ENCODE measurements around the gene RAB43.
A peak's percentile ranks its signal among the peaks of the same experiment; 100 is the strongest.

The RAB43 gene

GRCh38 chr3:129120254-129121004 lies 1.2 kb downstream of the RAB43 start:
- H3K4me3 ChIP-seq (ENCODE audit: low read length) = peak overlapping the region; percentile 87
- peak; percentile 50 for TF ChIP-seq CTCF (conservative IDR thresholded peaks at IDR 0.05; ENCODE audit: low read length)
- DNase-seq (ENCODE audit: low read depth) = peak; percentile 89

DNA sequence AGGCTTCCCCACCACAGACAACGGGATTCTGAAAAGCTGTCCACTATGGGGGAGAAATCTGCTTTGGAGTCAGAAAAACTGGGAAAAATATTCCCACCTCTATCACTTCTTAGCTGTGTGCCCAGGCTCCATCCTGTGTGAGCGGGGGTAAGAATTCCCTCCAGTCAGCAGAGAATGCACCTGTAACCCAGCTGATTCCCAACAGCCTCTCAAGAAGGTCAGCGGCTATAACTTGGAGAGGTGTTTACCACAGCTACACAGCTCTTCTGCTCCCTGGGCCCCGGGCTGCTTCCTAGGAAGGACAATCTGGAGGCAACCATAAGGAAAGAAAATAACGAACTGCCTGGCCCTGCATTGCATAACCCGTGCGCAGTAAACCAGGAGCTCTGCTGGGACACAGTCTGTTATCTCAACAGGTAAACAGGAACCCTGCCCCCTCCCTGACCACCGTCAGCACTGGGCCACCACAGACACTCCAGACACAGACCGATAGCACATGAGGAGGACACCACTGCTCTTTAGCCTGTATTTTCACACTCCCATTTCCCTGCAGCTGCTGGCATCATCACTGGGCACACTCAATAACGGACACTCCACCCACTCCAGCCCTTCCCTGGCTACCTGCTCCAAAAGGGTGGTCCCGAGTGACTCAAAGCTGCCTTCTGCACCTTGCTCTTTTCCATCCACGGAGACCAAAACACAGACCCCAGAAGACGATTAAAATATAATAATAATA lies 2.1 kb downstream of the RAB43 start:
- peak overlapping the region; percentile 87 for H3K4me3 ChIP-seq (ENCODE audit: low read length)
- no peak for TF ChIP-seq CTCF (conservative IDR thresholded peaks at IDR 0.05; ENCODE audit: low read length)
- DNase-seq (ENCODE audit: low read depth) = no peak

GRCh38 chr3:129118745-129119144 lies 2.9 kb downstream of the RAB43 start:
- no peak for DNase-seq (ENCODE audit: low read depth)
- no peak overlapping the region for H3K4me3 ChIP-seq (ENCODE audit: low read length)
- TF ChIP-seq CTCF (conservative IDR thresholded peaks at IDR 0.05; ENCODE audit: low read length) = no peak

DNA sequence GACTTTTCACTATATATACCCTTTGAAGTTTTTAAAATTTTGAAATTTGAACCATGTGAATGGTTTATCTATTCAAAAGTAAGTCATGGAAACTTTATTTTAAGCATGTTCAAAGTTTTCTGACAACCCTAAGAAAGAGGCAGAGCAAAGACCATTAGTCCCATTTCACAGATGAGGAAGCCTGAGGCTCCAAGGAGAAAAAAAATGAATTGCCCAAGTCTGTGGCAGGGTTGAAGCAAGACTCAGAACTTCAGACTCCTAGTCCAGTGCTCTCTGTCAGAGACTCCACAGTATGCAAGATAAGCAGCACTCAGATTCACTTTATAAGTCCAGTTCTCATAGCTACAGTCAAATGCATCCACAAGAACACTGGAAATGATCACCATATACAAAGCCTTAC lies 4.5 kb downstream of the RAB43 start:
- DNase-seq (ENCODE audit: low read depth) = no peak
- H3K4me3 ChIP-seq (ENCODE audit: low read length) = no peak overlapping the region
- no peak for TF ChIP-seq CTCF (conservative IDR thresholded peaks at IDR 0.05; ENCODE audit: low read length)

DNA sequence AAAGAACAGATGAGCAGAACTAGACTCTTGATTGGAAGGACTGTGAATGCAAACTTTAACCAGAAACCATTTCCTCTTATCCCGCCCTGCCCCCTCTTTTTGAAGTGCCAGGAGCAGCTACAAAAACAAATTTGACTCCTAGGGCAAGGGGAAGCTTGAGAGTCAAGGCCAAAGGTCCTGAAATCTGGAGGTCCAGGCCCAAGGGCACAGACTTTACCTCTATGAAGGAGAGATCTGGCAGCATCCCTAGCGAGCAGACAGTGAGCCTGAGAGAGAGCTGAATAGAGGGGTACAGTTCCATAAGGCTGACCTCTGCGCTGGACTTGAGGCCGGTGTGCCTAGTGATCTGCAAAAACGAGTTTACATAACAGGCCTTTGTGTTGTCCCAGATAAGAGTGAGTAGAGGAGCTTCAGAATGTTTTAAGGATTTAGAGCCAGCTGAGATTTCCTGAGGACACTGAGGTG lies 5.1 kb downstream of the RAB43 start:
- no peak overlapping the region for H3K4me3 ChIP-seq (ENCODE audit: low read length)
- no peak for DNase-seq (ENCODE audit: low read depth)
- no peak for TF ChIP-seq CTCF (conservative IDR thresholded peaks at IDR 0.05; ENCODE audit: low read length)

- DNase-seq (ENCODE audit: low read depth) = no peak
- TF ChIP-seq CTCF (conservative IDR thresholded peaks at IDR 0.05; ENCODE audit: low read length) = no peak
- no peak overlapping the region for H3K4me3 ChIP-seq (ENCODE audit: low read length)
Observed at GRCh38 chr3:129114455-129114854, 7.1 kb downstream of the RAB43 start.

Data from AG10803 (cell line).